Stimulated activated CD8-positive, alpha-beta memory T cell treated with anti-CD3 and anti-CD28 coated beads, Interleukin-12 subunit alpha, Interleukin-12 subunit beta, amount 100 ng/mL, for 24 hours (primary cell): Measurements from ENCODE around the gene RAPGEF1.

ENCODE experiments used
- DNase-seq: peaks from one replicate; pipeline ENCODE4 v3.0.0-alpha.2; 2020; ENCODE audit errors: extremely low read depth

The RAPGEF1 gene

DNA sequence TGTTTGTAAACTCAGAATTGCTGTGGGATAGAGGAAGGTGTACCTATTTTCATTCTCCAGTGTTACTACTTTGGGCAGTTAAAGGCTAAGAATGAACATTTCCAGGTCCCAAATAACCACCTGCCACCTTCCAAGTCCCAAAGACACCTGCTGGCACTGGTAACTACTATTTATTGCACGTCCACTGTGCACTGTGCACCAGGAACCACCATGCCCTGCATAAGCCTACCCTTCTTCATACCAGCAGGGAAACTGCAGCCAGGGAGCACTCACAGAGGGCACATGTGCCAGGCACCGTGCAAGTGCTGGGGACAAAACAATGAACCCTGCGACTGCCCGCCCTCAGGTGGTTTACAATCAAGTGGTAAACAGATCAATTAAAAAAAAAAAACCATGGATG, 34.9 kb downstream of the RAPGEF1 start:
- DNase-seq: no peak

DNA sequence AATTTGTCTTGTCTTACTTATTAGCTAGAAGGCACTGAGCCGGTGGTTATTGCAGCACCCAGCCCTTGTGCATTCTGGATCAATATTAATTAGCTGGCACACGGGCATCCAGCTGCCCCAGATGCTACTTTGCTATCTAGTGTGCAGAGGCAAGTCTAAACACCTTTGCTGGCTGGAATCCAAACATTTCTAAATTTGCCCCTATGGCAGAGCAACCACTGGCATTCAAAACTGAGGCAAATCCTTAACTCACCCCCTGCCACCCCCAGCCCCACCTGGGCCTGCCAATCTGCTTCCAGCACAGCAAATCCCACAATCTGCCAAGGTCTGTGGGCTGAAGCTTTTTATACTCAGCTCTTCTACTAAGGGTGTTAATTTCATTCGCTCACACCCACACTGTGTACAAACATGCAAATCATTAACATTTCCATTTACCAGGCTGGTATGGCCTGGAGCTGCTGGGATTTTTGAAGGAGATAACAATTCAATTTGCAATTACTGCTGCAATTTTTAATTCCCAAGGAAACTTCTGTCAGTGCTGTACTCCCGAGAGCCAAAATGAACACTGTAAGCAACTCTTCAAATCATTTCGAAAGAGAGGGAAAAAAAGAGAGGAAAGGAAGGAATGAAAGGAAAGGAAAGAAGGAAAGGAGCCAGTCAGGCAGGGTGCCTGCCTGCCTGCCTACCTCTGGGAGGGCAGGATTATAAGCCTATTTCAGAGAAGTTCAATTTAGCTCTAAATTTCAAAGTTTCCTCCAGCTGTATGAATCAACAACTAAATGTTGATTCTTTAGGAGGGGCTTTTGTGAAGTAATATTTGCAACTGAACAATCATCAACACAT, 35.5 kb downstream of the RAPGEF1 start:
- no peak for DNase-seq

DNA sequence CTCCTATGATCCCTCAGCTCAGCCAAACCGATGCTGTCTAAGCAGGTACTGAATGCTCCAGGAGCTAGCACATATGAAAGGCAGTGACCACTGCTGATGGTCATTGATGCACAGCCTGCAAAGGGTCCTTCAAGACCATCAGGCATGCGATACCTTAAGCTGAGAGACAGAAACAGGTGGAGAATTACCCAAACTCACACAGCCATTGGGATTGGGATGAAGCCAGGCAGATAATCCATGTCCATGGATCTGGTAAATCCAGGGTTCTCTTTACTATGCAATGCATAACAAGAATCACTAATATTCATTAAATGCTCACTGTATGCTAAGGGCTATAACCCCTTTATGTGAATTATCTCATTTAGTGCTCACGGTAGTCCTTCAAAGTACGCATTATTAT, 36.2 kb downstream of the RAPGEF1 start:
- DNase-seq: no peak

DNA sequence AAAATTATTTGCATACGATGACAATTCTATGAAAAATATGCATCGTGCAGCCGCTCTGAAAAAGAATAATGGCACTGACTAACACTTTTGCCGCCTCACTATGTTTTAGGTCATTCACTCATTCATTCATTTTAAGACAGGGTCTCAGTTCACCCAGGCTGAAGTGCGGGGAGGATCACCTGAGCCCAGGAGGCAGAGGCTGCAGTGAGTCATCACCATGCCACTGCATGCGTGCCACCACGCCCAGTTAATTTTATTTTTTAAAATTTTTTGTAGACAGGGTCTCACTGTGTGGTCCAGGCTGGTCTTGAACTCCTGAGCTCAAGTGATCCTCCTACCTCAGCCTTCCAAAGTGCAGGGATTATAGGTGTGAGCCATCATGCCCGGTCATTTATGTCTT, 37.0 kb downstream of the RAPGEF1 start:
- DNase-seq: no peak

DNA sequence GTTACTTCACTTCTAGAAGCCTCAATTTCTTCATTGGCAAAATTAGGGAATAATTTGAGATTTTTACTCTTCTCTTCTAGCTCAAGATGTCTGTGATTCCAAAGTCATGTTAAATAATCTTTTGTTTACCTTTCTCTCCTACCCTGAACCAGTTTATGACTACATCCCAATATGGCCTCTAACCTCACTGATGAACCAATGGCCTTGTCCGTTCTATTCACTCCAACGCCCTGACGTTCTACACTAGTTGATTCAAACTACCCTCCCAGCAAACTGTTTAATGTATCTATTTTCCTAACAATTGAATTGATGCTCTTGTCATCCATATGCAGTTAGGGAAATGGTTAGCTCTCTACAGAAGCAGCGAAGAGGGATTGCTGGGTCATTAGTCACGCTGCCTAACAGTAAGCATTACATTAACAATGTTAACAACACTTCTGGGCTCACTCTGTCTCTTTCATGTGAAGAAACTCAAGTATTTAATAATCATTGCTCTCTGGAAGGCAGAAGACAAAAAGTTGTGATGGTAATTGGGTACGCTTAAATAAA, 38.0 kb downstream of the RAPGEF1 start:
- DNase-seq: no peak

DNA sequence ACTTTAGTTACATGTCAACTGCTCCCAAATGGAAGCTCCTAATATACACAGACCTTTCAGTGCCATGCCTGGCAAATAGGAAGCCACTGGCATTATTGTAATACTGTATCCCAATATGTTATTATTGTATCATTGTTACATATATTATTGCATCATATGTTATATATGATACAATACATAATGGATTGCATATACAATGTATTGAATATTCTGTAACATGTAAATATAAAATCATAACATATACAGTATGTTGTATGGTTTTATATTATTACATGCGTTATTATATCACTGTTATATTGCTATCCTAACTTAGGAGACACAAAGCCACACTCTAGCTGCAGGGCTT, 38.5 kb downstream of the RAPGEF1 start:
- DNase-seq: no peak

DNA sequence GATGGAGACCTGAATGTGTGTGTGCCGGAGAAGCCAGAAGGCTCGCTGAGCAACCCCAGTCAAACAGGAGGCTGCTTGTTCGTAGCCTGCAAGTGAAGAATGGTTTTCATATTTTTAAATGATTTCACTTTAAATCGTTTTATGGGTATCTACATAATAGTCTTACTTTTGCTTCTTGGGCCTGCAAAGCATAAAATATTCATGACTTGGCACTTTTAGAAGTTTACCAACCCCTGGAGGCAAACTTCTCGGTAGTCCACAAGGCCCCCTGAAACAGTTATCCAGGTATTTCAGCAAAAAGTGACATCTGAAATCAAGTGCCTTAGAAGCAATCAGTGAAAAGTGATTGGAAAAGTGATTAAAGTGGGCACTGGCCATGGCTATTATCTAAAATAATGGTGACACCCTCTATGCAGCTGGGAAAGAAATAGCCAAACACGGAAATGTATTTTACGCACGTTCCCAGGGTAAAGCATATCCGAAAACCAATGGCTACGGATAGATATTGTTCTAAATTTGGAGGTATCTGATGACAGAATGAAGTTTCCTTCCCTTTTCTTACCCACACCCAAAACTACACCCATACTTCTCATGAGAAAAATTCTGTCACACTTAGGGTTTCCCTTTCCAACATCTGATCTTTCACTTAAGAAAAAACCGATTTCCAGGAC, 39.0 kb downstream of the RAPGEF1 start:
- no peak for DNase-seq

DNA sequence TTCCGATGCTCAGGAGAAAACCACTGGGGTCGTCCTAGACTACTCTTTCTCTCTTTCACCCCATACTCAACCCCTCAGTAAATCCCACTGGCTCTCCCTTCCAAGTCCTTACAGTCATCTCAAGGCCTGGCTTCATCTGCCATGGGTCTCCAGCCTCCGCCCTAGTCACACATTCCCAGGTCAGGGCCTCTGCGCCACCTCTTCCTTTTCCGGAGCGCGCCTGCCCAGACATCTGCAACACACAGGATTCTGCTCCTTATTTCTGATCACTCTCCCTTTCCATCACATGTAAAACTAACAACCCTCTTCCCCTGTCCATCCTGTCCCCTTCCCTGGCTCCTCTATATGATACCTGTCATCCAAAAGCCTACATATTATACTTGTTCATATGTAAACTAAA, 39.8 kb downstream of the RAPGEF1 start:
- no peak for DNase-seq

DNA sequence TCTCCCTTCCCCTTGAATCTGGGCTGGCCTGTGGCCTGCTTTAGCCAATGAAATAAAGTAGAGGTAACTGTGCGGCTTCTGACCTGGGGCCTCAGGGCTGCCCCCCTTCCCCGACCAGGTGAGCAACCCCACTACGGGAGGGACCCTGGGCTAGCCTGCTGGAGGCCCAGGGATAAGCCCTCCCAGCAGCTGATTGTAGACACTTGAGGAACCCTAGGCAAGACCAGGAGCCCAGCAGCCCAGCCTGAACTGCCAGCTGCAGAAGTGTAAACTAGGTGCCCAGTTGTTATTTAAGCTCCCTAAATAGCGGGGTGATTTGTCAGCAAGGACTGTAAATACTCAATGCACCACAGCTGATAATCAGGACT, 41.3 kb downstream of the RAPGEF1 start:
- no peak for DNase-seq

DNA sequence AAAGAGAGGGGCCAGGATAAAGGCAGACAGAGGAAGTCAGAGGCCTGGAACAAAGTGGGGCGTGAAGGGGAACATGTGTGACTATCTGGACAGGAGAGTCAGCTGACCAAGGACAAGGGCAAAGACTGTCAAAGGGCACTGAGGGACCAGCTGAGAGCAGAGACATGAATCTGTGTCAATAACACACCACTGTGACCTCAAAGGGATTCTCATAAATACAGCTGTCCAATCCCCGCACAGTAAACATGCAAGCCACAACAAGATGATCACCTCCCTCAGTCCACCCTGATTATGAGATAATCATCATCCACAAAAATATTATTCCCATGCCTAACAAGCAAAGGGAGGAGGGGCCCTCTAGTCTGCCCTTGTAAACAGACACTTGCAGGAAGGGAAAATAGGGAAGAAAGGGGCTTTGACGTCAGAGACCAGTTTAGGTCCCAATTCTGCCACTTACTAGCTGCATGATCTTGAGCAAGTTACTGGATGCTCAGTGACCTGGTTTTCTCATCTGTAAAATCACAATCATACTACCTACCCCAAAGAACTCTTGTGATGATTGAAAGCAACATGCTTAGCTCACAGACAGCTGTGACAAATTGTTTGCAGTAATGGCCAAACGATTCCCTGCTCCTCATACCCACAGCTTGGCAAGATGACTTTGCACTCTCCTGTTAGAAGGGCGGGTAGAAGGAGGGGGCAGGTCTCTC, 41.8 kb downstream of the RAPGEF1 start:
- DNase-seq: no peak

DNA sequence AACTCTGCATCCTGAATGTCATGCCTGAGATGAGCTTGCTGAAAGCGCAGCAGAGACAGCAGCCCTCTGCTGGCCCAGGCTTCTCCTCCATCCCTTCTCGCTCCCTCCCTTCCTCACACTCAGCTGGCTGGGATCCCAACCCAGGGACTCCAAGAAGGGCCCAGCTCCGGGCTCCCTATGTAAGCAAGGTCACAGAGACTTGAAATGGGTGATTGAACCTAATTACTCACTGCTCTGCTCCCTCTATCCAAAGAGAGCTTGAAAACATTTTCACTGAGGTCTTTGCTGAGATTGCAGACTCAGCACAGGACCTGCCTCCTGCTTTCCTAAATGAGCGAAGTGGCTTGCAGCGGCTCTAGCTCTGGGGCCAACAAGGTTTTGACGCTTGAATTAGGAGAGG, 42.8 kb downstream of the RAPGEF1 start:
- no peak for DNase-seq

DNA sequence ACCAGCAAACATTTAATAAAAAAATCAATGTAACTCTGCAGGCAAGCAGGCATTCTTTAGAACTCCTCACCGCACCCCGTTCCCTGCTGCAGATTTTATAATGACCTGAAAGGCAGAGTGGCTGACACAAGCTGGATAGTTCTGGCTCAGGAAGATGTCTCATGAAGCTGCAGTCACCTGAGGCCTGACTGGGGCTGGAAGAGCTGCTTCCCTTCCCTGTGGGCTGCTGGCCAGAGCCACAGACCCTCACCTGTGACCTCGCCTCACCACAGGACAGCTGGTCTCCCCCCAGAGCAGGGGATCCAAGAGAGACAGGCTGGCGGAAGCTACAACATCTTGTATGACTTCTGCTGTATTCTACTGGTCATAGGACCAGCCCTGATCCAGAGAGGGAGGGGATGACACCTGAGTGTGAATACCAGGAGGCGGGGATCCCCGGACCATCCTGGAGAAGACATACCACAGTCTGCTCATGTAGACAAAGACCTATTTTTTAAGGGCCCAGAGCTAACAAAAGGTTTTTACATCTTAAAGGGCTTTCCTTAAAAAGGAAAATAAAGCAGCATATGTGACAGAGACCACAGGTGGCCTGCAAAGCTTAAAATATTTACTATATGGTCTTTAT, 43.9 kb downstream of the RAPGEF1 start:
- DNase-seq: no peak

DNA sequence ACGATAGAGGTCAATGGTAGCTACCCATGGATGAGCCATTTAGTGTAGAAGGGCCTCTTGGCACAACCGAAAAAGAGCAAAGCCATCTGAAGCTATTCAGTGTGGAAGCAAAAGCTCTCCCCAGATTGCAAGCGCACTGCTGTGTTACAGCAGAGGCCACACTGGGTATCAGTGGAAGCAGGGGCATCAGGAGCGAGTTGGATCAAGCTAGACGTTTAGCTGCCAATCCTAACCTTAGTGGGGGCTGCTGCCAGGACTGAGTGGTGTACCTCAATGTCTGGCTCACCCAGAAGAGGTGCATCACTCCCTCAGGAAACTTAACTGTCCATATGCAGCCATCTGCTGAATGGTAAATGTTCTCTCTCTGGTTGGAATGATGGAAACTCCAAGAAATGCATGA, 44.5 kb downstream of the RAPGEF1 start:
- DNase-seq: no peak

DNA sequence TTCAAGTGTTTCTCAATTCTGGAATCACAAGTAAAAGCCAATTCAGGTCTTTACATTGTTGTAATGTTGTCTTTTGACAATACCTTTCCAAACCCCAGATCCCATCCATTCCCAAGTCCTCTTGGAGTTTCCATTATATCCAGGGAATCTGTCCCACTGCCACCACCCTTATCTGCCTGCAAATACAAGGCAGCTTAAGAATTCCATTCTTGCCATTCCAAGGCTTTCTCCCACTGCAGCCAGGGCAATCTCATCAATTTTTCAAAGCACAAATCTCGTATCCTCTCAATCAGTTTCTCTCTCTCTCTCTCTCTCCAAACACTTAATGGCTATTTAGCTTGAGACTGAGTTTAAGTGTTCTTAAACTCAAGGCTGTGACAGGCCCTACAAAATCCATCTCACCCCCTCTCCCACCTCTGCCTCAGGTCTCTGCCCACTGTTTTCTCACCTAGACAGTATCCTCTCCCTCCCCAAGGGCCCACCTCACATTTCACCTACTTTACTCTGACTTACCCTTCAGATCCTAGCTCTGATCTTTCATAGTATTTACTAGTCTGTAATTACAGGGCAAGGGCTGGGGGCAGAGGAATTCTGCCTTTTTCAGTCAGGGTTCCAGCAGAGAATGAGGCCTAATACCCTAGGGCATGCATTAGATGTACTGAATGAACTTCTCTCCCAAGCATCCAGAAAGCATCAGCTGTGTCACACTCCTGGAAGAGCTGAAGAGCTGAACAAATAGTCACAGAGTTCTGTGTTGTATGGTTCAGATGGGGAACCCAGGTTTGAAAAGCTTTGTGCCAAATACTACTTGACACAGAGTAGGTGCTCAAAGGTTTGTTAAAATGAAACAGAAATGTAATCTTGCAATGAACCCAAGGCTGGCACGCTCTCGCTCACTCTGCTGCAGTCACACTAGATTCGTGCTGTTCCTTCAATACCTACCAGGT, 46.0 kb downstream of the RAPGEF1 start:
- no peak for DNase-seq

DNA sequence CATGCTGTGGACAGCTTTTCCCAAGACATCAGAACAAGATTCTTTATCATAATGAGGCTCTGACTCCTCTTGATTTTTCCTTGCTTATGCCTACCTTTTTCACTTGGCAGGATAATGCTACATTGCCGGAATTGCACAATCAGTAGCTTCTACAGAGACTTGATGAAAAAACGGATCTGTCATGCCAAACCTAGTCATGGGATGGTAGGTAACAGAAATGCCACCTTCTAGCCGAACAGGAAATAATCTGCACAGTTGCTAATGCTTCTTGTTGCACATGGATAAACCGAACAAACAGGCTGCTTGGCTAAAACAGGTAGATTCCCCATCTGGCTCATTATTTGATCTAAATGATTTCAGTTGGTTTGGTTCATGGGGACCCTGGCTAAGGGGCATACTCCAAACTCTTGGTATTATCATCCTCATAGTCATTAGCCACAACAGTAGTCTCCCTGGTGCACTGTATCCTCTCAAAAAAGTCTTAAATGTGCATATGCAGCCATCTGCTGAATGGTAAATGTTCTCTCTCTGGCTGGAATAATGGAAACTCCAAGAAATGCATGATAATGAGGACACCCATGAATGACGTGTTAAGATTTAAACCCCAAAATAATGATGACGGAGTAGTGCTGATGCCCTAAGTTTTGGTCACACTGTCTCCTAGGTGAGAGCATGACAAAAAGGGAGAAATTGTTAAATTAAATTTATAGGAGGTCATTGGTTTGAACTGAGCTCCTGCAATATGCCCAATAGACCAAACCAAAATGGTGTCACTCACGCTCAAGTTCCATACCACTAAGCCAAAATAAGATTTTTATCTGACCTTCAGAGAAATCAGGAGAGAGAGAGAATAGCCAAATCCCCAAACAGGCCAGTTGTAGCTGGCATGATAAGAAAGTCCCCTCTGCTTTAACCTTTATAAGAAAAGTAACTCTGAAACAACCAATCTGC, 47.0 kb downstream of the RAPGEF1 start:
- no peak for DNase-seq

DNA sequence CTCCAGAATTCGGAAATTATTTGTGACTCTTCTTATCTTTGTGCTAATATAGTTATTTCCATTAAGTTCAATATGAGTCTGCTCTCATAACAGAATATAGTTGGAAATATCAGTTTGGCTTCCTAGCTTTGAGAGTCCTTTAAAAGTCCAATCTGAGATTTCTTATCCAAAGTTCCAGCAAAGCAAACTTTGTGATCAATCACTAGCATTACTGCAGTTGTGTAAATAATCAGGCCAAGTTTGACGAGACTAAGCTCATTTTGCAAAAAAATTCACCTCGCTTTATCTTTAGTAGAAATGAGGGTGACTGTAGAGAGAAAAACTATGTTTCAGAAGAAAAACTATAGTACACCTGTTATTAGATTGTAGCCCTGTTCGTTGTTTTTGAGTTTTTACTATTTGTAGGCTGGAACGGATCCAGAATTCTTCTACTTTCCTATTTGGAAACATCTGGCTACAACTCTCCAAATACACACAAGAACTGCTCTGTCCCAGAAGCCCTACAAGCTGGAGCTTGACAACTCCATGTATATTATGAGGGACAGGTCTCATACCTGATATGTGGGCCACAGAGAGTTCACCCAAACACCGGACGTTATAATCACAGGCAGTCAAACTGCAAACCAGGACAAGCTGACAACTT, 47.8 kb downstream of the RAPGEF1 start:
- no peak for DNase-seq

DNA sequence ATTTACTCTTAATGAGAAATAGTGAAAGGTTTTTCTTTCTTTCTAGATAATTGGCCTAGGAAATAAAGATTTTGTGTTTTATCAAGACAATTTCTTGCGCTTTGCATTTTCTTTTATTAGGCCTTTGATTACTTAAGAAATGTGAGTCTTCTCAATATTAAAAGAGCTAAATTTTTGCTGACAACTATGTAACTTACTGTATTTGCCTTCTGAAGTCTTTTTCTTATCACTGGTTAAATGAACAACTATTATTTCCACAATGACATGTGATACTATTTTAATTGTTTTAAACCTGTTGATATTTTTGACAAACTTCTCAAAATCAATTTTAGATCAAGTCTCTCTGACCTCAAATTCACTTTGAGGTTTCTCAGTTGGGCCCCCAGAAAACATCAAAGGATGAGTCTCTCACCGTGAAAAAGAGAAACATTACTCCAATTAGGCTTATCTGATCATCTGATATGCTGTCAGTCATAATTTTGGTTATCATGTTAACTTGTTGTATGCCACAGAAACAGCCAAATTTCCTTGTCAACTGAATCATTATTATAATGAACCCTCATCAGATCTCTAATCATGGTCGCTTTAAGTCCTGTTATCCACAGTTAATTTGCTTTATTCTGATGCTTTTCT, 48.8 kb downstream of the RAPGEF1 start:
- no peak for DNase-seq

DNA sequence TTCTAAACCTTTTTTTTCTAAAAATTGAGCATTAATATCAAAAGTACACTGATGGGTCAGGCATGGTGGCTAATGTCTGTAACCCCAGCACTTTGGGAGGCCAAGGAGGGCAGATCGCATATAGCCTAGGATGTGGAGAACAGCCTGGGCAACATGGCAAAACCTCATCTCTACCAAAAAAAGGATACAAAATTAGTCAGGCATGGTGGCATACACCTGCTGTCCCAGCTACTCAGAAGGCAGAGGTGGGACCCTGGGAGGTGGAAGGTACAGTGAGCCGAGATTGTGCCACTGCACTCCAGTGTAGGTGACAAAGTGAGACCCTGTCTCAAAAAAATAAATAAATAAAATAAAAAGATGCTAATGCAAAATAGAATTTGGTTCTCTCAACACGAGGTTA, 49.4 kb downstream of the RAPGEF1 start:
- no peak for DNase-seq

DNA sequence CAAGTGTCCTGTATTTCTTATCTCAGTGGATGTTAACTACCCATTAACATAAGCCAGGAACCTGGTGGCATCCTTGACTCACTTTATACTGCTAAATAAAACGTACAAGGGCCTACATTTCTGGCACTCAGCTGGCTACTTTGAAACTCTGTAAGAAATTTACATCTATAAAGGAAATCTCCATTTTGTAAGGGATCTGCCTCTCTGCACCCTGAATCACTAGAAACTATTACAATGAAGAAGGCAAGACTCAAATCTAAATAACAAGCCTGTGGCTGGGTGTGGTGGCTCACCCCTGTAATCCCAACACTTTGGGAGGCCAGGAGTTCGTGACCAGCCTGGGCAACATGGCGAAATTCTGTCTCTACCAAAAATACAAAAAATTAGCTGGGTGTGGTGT, 51.5 kb downstream of the RAPGEF1 start:
- DNase-seq: no peak
